Stimulated activated naive CD8-positive, alpha-beta T cell treated with anti-CD3 and anti-CD28 coated beads, Interleukin-15, Interleukin-2, amounts not matched to agents 100 ng/mL and 50 ng/mL, for 24 hours (primary cell): Measurements from ENCODE around the gene HEMK1.

Experiments
- H3K27ac Mint-ChIP-seq: one replicate; pipeline ENCODE4 v1.8.0; 2021; ENCODE audit warnings: mild to moderate bottlenecking, mixed read lengths
- H3K27me3 Mint-ChIP-seq: one replicate; pipeline ENCODE4 v1.8.0; 2021; ENCODE audit warnings: mixed read lengths
- H3K36me3 Mint-ChIP-seq: one replicate; pipeline ENCODE4 v1.8.0; 2021; ENCODE audit warnings: low read depth, mixed read lengths
- H3K4me1 Mint-ChIP-seq: one replicate; pipeline ENCODE4 v1.8.0; 2021; ENCODE audit warnings: low read depth, mixed read lengths
- H3K4me3 Mint-ChIP-seq: one replicate; pipeline ENCODE4 v1.8.0; 2021; ENCODE audit warnings: mild to moderate bottlenecking, mixed read lengths
- H3K9me3 Mint-ChIP-seq: one replicate; pipeline ENCODE4 v1.8.0; 2021; ENCODE audit warnings: mixed read lengths

Gene HEMK1

DNA sequence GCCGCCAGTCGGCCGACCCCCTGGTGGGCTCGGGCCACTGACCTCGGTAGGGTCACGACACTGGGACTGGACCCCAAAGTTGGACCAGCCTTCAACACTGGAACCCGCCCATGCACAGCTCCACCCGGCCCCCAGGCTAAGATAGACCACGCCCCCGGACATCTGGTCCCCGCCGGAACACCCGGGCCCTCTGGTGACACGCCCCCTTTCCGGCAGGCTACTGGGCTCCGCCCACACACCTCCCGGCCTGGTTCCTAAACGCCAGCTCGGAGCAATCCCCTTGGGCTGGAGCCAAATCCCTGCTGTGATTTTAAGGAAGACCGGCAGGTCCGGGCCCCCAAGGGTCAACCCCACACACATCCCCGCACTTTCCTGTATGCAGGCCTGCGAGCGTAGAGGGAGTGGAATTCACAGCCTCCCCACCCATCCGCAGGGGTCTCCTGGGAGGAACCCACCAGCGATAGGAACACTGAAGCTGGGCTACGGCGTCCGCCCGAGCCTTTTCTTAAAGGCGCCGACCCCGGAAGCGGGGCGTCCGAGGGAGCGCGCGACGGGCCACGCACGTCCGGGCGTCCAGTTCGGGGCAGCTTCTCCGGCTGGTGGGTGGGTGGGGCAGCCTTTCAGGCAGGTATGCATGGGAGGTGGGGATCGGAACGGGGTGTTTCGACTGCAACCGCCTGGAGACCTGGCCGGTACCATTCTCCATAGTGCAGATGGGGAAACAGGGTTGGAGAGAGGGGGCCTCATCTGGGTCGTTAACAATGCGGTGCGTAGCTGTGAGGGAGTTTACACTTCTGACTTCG lies at the start of gene HEMK1:
HEMK1 (plus strand) TSS at position 576 of the 803 bp plus-strand sequence. CDS start 1,583 bp downstream, outside the sequence.
- peaks cover 56% of the 10 kb centered on the region for H3K4me1 Mint-ChIP-seq
- H3K27me3 Mint-ChIP-seq: no peaks in the 10 kb centered on the region
- H3K9me3 Mint-ChIP-seq: no peaks in the 10 kb centered on the region
- H3K36me3 Mint-ChIP-seq: peaks cover 25% of the 10 kb centered on the region
- peak within 1 kb of the TSS; percentile 95 for H3K4me3 Mint-ChIP-seq
- H3K27ac Mint-ChIP-seq: peak within 1 kb of the TSS; percentile 98

DNA sequence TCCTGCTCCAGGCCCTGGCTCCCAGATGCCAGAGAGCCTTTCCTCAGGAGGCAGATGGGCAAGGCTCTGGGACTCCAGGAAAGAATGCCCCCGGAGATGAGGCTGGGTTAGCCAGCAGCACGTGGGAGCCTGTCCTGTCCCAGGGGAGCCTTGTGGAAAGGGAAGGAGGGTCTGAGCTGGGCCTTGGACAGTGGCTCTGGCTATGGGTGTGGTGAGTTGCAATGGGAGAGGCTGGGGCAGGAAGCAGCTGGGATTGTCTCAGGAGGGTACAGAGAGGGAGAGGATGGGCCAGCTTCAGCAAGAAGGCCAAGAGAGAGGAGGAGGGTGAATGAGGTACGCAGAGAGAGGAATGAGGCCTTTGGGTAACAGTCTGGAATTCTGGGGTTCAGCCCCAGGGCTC lies 48.5 kb upstream of the HEMK1 start:
- no peak overlapping the region for H3K4me3 Mint-ChIP-seq
- peaks cover 4% of the 10 kb centered on the region for H3K27me3 Mint-ChIP-seq
- H3K27ac Mint-ChIP-seq: no peak overlapping the region
- H3K36me3 Mint-ChIP-seq: no peaks in the 10 kb centered on the region
- no peaks in the 10 kb centered on the region for H3K9me3 Mint-ChIP-seq
- peaks cover 12% of the 10 kb centered on the region for H3K4me1 Mint-ChIP-seq

- no peak overlapping the region for H3K27ac Mint-ChIP-seq
- peaks cover 4% of the 10 kb centered on the region for H3K27me3 Mint-ChIP-seq
- no peaks in the 10 kb centered on the region for H3K9me3 Mint-ChIP-seq
- no peak overlapping the region for H3K4me3 Mint-ChIP-seq
- H3K36me3 Mint-ChIP-seq: no peaks in the 10 kb centered on the region
- H3K4me1 Mint-ChIP-seq: peaks cover 9% of the 10 kb centered on the region
Measured at GRCh38 chr3:50521572-50521971, 47.8 kb upstream of the HEMK1 start.

- Mint-ChIP-seq H3K27ac (no peak overlapping the region), H3K4me1 (peaks cover 9% of the 10 kb centered on the region), H3K9me3 (no peaks in the 10 kb centered on the region), H3K36me3 (no peaks in the 10 kb centered on the region), H3K27me3 (peaks cover 4% of the 10 kb centered on the region), H3K4me3 (no peak overlapping the region)
Measured at GRCh38 chr3:50523279-50523811, 46.0 kb upstream of the HEMK1 start.

GRCh38 chr3:50524746-50525145 lies 44.6 kb upstream of the HEMK1 start:
- Mint-ChIP-seq H3K4me3 (no peak overlapping the region), H3K27me3 (peaks cover 9% of the 10 kb centered on the region), H3K27ac (no peak overlapping the region), H3K36me3 (no peaks in the 10 kb centered on the region), H3K9me3 (no peaks in the 10 kb centered on the region), H3K4me1 (peaks cover 3% of the 10 kb centered on the region)

- no peak overlapping the region for H3K4me3 Mint-ChIP-seq
- peaks cover 3% of the 10 kb centered on the region for H3K4me1 Mint-ChIP-seq
- H3K9me3 Mint-ChIP-seq: no peaks in the 10 kb centered on the region
- peaks cover 14% of the 10 kb centered on the region for H3K27me3 Mint-ChIP-seq
- no peaks in the 10 kb centered on the region for H3K36me3 Mint-ChIP-seq
- no peak overlapping the region for H3K27ac Mint-ChIP-seq
Measured at GRCh38 chr3:50525191-50525910, 44.0 kb upstream of the HEMK1 start.

DNA sequence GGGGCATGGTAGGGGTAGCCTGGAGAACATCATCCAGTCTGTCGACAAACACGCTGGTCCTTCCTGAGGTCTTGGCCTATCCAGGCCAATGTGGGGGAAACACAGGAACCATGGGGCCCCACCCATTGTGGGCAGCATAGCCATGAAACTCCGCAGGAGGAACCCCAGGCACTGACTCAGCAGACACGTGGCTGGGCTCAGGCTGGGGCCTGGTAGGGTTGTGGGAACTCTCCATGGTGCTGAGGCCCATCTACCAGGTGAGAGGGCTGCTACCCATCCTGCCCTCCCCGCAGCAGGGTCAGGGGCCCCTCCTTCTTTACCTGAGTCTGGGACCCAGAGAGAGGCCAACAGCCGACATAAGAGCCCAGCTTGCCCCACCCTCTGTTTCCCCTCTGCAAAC lies 43.3 kb upstream of the HEMK1 start:
- Mint-ChIP-seq H3K27ac (no peak overlapping the region), H3K4me1 (peaks cover 3% of the 10 kb centered on the region), H3K4me3 (no peak overlapping the region), H3K36me3 (no peaks in the 10 kb centered on the region), H3K9me3 (no peaks in the 10 kb centered on the region), H3K27me3 (peaks cover 14% of the 10 kb centered on the region)

DNA sequence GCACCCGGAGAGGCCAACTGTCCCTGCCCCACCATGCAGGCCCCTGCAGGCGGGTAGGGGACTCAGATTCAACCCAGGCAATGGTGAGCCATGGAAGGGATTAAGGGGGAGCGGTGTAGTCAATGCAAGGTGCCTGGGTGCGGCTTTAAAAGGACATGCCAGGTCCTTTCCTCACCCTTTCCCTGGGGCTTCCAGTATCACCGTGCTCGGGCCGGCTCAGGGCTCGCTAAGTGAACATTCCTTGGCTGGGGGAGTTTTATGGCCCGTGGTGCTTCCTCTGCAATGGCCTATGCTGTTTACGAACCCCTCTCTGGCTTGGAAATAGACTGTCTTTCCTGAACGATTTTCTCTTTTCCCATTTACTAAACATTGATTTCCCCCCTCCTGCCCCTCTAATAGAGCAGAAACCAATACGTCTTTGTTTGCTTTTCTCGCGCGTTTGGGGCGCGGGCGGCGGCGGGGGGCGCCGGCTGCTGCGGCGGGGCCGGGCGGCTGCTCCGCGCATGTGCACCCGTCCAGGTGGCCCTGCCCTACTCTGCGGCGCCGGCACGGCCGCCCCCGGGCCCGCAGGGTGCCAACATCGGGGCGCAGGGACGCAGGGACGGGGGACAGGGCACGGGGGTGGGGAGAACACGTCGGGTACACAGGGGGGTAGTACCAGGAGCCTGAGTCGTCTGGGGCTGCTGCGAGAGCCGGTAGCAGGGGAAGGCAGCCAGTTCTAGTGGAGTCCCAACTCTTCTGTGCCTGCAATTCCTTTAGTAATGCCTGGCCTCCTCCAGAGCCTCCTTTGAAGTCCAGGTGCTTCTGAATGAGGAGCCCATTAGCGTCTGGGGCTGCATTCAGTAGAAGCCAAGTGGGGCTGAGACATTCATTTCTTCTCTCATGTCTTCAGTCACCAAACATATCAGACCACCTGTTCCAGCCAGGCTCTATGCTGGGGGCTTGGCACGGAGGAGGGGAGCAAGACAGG lies 39.0 kb upstream of the HEMK1 start:
- Mint-ChIP-seq H3K36me3 (no peaks in the 10 kb centered on the region), H3K27me3 (peaks cover 20% of the 10 kb centered on the region), H3K4me1 (peaks cover 3% of the 10 kb centered on the region), H3K27ac (no peak overlapping the region), H3K9me3 (no peaks in the 10 kb centered on the region), H3K4me3 (no peak overlapping the region)

- H3K27ac Mint-ChIP-seq: no peak overlapping the region
- no peak overlapping the region for H3K4me3 Mint-ChIP-seq
- H3K4me1 Mint-ChIP-seq: no peaks in the 10 kb centered on the region
- no peaks in the 10 kb centered on the region for H3K36me3 Mint-ChIP-seq
- H3K9me3 Mint-ChIP-seq: no peaks in the 10 kb centered on the region
- peaks cover 20% of the 10 kb centered on the region for H3K27me3 Mint-ChIP-seq
Measured at GRCh38 chr3:50531201-50531600, 38.1 kb upstream of the HEMK1 start.

DNA sequence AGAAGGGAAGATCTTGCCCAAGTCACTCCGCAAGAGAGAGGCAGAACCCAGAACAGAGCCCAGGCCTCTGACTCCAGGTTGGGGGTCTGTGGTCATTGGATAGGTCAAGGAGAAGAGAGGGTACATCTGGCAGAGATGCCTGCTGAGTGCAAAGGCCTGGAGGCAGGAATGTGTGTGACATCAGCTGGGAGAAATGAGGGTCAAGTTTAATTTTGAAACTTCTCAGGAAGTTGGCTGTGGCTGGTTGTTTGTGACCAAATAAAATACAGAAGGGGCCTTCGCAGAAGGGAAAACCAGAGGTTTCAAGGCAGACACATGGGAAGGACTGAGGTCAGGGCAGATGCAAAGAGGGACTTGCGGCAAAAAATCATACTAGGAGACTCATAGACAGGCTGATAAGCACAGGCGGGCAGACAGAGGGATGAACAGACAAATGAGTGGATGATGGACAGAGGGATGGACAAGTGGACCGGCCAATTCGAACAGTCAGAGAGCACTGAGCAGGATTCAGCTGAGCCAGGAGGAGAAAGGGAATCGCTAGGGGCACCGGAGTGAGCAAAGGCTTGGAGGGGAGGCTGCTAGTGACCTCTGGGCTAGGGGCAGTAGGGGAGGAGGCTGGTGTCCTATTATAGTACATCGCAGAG lies 37.1 kb upstream of the HEMK1 start:
- no peak overlapping the region for H3K27ac Mint-ChIP-seq

GRCh38 chr3:50533316-50533715 lies 36.0 kb upstream of the HEMK1 start:
- no peaks in the 10 kb centered on the region for H3K9me3 Mint-ChIP-seq
- H3K4me1 Mint-ChIP-seq: no peaks in the 10 kb centered on the region
- H3K27ac Mint-ChIP-seq: no peak overlapping the region
- peaks cover 20% of the 10 kb centered on the region for H3K27me3 Mint-ChIP-seq
- no peak overlapping the region for H3K4me3 Mint-ChIP-seq
- no peaks in the 10 kb centered on the region for H3K36me3 Mint-ChIP-seq

More for the DNA sequence above, 37.1 kb upstream of the HEMK1 start:
- Mint-ChIP-seq H3K36me3 (no peaks in the 10 kb centered on the region), H3K4me1 (no peaks in the 10 kb centered on the region), H3K27me3 (peaks cover 20% of the 10 kb centered on the region), H3K9me3 (no peaks in the 10 kb centered on the region), H3K4me3 (no peak overlapping the region)

DNA sequence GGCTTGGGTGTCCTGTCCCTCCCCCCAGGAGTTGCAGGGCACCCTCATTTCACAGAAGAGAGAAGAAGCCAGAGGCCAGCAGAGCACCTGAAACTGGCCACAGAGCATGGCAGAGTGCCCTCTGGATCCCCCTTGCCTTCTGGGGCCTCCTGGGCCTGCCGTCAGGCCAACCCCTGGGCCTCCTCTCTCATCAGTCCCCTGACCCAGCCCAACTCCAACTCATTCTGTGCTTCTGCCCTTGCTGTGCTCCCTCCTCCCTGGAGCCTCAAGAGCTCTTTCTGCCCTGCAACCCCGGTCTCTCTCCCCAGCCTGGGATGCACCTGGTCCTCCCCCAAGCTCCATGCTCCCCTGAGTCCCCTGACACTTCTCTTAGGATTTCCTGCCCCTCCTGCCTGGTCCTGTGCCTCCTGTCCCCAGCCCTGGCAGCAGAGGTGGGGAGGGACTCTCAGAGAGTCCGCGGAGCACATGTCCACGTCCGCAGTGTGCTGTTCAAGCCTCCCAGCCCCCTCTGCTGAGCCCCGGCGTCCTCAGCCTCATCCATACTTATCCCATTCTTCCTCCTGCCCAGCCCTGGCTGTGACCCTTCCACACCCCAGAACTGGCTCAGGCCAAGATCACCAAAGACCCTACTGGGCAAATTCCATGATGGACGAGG lies 35.4 kb upstream of the HEMK1 start:
- Mint-ChIP-seq H3K36me3 (no peaks in the 10 kb centered on the region), H3K27me3 (peaks cover 16% of the 10 kb centered on the region), H3K4me3 (no peak overlapping the region), H3K9me3 (no peaks in the 10 kb centered on the region), H3K27ac (no peak overlapping the region), H3K4me1 (no peaks in the 10 kb centered on the region)

DNA sequence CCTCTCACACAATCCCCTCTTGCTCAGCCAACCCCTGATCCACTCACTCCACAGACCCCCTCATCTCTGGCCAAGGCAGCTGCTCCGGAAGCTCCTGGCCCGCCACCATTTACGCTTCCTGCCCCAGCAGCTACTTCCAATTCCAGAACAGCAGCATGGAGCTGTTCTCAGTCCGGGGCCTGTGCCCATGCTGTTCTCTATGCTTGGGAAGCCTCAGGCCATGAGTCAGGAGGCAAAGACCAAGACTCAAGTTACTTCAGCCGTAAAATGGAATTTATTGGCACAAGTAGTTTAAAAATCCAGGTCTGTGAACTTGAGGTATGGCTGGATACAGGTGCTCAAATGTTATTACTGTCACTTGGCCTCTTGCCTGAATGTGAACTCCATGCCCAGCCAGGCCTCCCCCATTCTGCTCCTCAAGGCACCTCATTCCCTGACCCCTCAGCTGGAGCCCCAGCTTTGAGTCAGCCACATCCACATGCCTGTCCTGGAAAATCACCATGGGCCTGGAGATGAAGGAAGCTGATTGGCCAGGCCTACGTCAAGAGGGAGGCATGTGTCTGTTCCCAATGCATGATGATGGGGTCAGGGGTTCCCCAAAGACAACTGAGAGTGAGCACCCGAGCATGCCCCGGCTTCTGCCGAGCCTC lies 34.5 kb upstream of the HEMK1 start:
- no peak overlapping the region for H3K4me3 Mint-ChIP-seq
- peaks cover 10% of the 10 kb centered on the region for H3K27me3 Mint-ChIP-seq
- H3K27ac Mint-ChIP-seq: no peak overlapping the region
- H3K4me1 Mint-ChIP-seq: no peaks in the 10 kb centered on the region
- no peaks in the 10 kb centered on the region for H3K9me3 Mint-ChIP-seq
- no peaks in the 10 kb centered on the region for H3K36me3 Mint-ChIP-seq
